Fibroblast of lung (primary cell): Measurements from ENCODE around the gene GALNT2. TPM values are rescaled to one million over a fixed set of nuclear protein-coding genes. Genes with fewer than 3 reads are reported as not detected.

Source experiments
- DNase-seq, 2 donors: peaks; one replicate each; pipeline versions ENCODE4 v3.0.0 to v3.0.0-alpha.2; 2010; ENCODE audit warnings: low read depth in 2 of 2
- H2AFZ ChIP-seq: 2 replicates; pipeline ENCODE4 v1.5.1; 2012; ENCODE audit warnings: low read length, control low read depth, inconsistent platforms
- H3K27ac ChIP-seq: 2 replicates; pipeline ENCODE4 v1.5.1; 2011; ENCODE audit warnings: low read length, control low read depth; ENCODE audit not compliant: insufficient read depth
- H3K27me3 ChIP-seq: 2 replicates; pipeline ENCODE4 v1.5.1; 2011; ENCODE audit warnings: mild to moderate bottlenecking, low read length; ENCODE audit not compliant: control insufficient read depth, insufficient read depth
- H3K36me3 ChIP-seq: 2 replicates; pipeline ENCODE4 v1.5.1; 2011; ENCODE audit warnings: low read length; ENCODE audit not compliant: control insufficient read depth, insufficient read depth
- H3K4me1 ChIP-seq: 2 replicates; pipeline ENCODE4 v1.5.1; 2011; ENCODE audit warnings: low read length; ENCODE audit not compliant: control insufficient read depth, insufficient read depth; ENCODE audit errors: extremely low read depth
- H3K4me2 ChIP-seq: 2 replicates; pipeline ENCODE4 v1.5.1; 2011; ENCODE audit warnings: low read length, control low read depth; ENCODE audit not compliant: insufficient read depth; ENCODE audit errors: extremely low read depth
- H3K4me3 ChIP-seq, 4 experiments: fragments of 200-600 bp in 1 of 4; sonication (generic) in 1 of 4; replicated peaks in 1 of 4; 2 replicates each; pipeline ENCODE4 v1.5.1; 2011 to 2016; ENCODE audit warnings: low read length in 4 of 4, low read depth in 3 of 4, mild to moderate bottlenecking in 3 of 4, control low read depth in 2 of 4, inconsistent platforms in 1 of 4, mixed read lengths in 1 of 4; ENCODE audit not compliant: insufficient read depth in 1 of 4; ENCODE audit errors: control extremely low read depth in 1 of 4
- H3K79me2 ChIP-seq: 2 replicates; pipeline ENCODE4 v1.5.1; 2012; ENCODE audit warnings: mild to moderate bottlenecking, low read length, inconsistent platforms; ENCODE audit not compliant: control insufficient read depth, insufficient read depth
- H3K9ac ChIP-seq: 2 replicates; pipeline ENCODE4 v1.5.1; 2011; ENCODE audit warnings: mild to moderate bottlenecking, low read length, control low read depth; ENCODE audit not compliant: insufficient read depth
- H3K9me3 ChIP-seq: 2 replicates; pipeline ENCODE4 v1.5.1; 2012; ENCODE audit warnings: low read depth, low read length; ENCODE audit not compliant: control insufficient read depth, insufficient read depth
- H4K20me1 ChIP-seq: 2 replicates; pipeline ENCODE4 v1.5.1; 2011; ENCODE audit warnings: low read length; ENCODE audit not compliant: control insufficient read depth, insufficient read depth; ENCODE audit errors: extremely low read depth
- CTCF ChIP-seq, 2 donors: IDR thresholded peaks in 1 of 2; conservative IDR thresholded peaks in 1 of 2; 1 replicate in 1 of 2; 2 replicates in 1 of 2; pipeline ENCODE4 v1.5.1; 2011 to 2012; ENCODE audit warnings: low read length in 2 of 2, control low read depth in 1 of 2, inconsistent platforms in 1 of 2, low read depth in 1 of 2, mild to moderate bottlenecking in 1 of 2
- EZH2 ChIP-seq: IDR thresholded peaks from 2 replicates; pipeline ENCODE4 v1.5.1; 2012; ENCODE audit warnings: low read length, control low read depth, mild to moderate bottlenecking; ENCODE audit errors: missing control alignments
- polyA plus RNA-seq, 2 donors: library from polyadenylated mRNA; depleted of rRNA in 1 of 2; stranded (reverse) in 1 of 2; unstranded in 1 of 2; fragments of >200 nt; gene quantifications; 2 replicates each; pipeline ENCODE4 v1.2.1, GENCODE V29; 2011 to 2012; ENCODE audit warnings: missing spikeins in 1 of 2
- total RNA-seq: library from RNA; depleted of rRNA; stranded (reverse); fragments of >200 nt; gene quantifications from 2 replicates; pipeline ENCODE4 v1.2.1, GENCODE V29; 2014

The GALNT2 gene
- total and polyA plus RNA-seq, 2 donors (not counting 1 experiment from before 2014, with no cell fraction given) = 106 to 115 TPM

GRCh38 chr1:230091473-230092231, 24.6 kb downstream of the GALNT2 start:
- H3K4me2 ChIP-seq = peak overlapping the region; percentile 23
- H3K79me2 ChIP-seq = peaks cover 68% of the 10 kb centered on the region
- H3K27me3 ChIP-seq = no peaks in the 10 kb centered on the region
- no peak overlapping the region for H3K4me3 ChIP-seq
- H2AFZ ChIP-seq = no peak overlapping the region
- no peaks in the 10 kb centered on the region for H3K36me3 ChIP-seq
- peaks cover 24% of the 10 kb centered on the region for H3K4me1 ChIP-seq
- TF ChIP-seq EZH2 (no peak), CTCF (conservative IDR thresholded peaks at IDR 0.05 in 1 of 2, IDR thresholded peaks at IDR 0.05 in 1 of 2; ENCODE audit: low read depth in 1 of 2, low read length in 2 of 2) (no peak)
- H3K9ac ChIP-seq = no peak overlapping the region
- no peaks in the 10 kb centered on the region for H4K20me1 ChIP-seq
- no peaks in the 10 kb centered on the region for H3K9me3 ChIP-seq
- peak in 1 of 2 donors; percentile 68 for DNase-seq
- H3K27ac ChIP-seq = peak overlapping the region; percentile 80

- no peak overlapping the region for H3K4me3 ChIP-seq
- H3K27me3 ChIP-seq = no peaks in the 10 kb centered on the region
- no peaks in the 10 kb centered on the region for H3K36me3 ChIP-seq
- H3K4me2 ChIP-seq = no peak overlapping the region
- H2AFZ ChIP-seq = no peak overlapping the region
- DNase-seq = no peak
- no peak for TF ChIP-seq EZH2
- H3K9ac ChIP-seq = no peak overlapping the region
- no peaks in the 10 kb centered on the region for H3K9me3 ChIP-seq
- H4K20me1 ChIP-seq = no peaks in the 10 kb centered on the region
- H3K79me2 ChIP-seq = peaks cover 48% of the 10 kb centered on the region
- no peak overlapping the region for H3K27ac ChIP-seq
- H3K4me1 ChIP-seq = peaks cover 13% of the 10 kb centered on the region
Measured at GRCh38 chr1:230094746-230095145, 27.7 kb downstream of the GALNT2 start.

- no peaks in the 10 kb centered on the region for H4K20me1 ChIP-seq
- TF ChIP-seq CTCF (conservative IDR thresholded peaks at IDR 0.05 in 1 of 2, IDR thresholded peaks at IDR 0.05 in 1 of 2; ENCODE audit: low read depth in 1 of 2, low read length in 2 of 2) = no peak
- no peak for TF ChIP-seq EZH2
- no peak overlapping the region for H2AFZ ChIP-seq
- peaks cover 46% of the 10 kb centered on the region for H3K79me2 ChIP-seq
- no peaks in the 10 kb centered on the region for H3K36me3 ChIP-seq
- no peak overlapping the region for H3K27ac ChIP-seq
- no peak for DNase-seq
- H3K4me2 ChIP-seq = no peak overlapping the region
- no peaks in the 10 kb centered on the region for H3K9me3 ChIP-seq
- H3K27me3 ChIP-seq = no peaks in the 10 kb centered on the region
- peaks cover 8% of the 10 kb centered on the region for H3K4me1 ChIP-seq
- H3K4me3 ChIP-seq = no peak overlapping the region
- H3K9ac ChIP-seq = no peak overlapping the region
Measured at GRCh38 chr1:230095938-230096337, 28.9 kb downstream of the GALNT2 start.
